ENCODE measurements around the gene FLNB. TPM values are rescaled to one million over a fixed set of nuclear protein-coding genes. Genes with fewer than 3 reads are reported as not detected.
A peak's percentile ranks its signal among the peaks of the same experiment; 100 is the strongest.

FLNB gene
- total and polyA plus RNA-seq, 2 of the 4 experiments (the other 2 are of a cell fraction), result 78.0 to 136 TPM

DNA sequence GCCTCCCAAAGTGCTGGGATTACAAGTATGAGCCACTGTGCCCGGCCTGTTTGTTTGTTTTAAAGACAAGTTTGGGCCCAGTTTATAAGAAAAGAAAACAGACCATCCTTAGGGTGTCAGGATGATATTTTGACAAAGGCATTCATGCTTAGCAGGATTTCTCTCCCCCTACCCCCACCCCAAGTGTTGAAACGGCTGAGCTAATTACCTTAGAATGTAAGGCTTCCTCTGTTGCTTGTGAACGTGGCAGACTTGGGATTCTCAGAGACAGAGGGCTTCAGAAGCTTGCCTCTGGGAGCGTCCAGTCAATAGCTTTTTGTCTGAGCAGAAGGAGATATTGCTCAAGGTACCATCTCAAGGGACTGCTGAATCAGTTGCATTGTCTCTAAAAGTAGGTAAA is 24.0 kb downstream of the FLNB start:
- dilution Hi-C loops (cut with HindIII; ENCODE audit: low sequenced_read_pairs, unreplicated experiment), result no loop called here
- Histone ChIP-seq H4K5ac (ENCODE audit: low read depth, low read length) (no peak overlapping the region), H3K4me1 (ENCODE audit: control insufficient read depth, insufficient read depth, low read length) (peaks cover 11% of the 10 kb centered on the region; the same call in 1 of the 2 replicates), H2BK15ac (ENCODE audit: low read depth, low read length) (no peak overlapping the region), H3K9me3 (ENCODE audit: control insufficient read depth, insufficient read depth, low read length) (no peaks in the 10 kb centered on the region), H3K27ac (ENCODE audit: insufficient read depth, low read length) (no peak overlapping the region), H3K9ac (ENCODE audit: low read depth, low read length) (no peak overlapping the region), H4K91ac (ENCODE audit: insufficient read depth, low read depth, low read length) (no peak overlapping the region), H2AFZ (replicated peaks; ENCODE audit: low read length, poor library complexity) (no peak overlapping the region), H2AK9ac (replicated peaks; ENCODE audit: low read depth, low read length, poor library complexity) (no peak overlapping the region), H3K56ac (ENCODE audit: extremely low read depth, insufficient read depth, low read length) (no peak overlapping the region), H4K20me1 (ENCODE audit: insufficient read depth, low read length) (peaks cover 79% of the 10 kb centered on the region), H2AK5ac (ENCODE audit: low read depth, low read length) (no peak overlapping the region), H3K14ac (replicated peaks; ENCODE audit: low read depth, low read length) (no peak overlapping the region), H2BK5ac (ENCODE audit: low read depth, low read length, poor library complexity, severe bottlenecking) (peak overlapping the region; percentile 31), H3K4me3 (ENCODE audit: insufficient read depth, low read depth, low read length) (no peak overlapping the region), H3K79me1 (ENCODE audit: low read depth in 1 of 2, low read length in 2 of 2) (peaks cover 40 to 86% of the 10 kb centered on the region in 2 experiments), H2BK20ac (ENCODE audit: low read depth, low read length) (no peak overlapping the region), H3K23ac (ENCODE audit: low read depth, low read length) (no peak overlapping the region), H3K36me3 (ENCODE audit: control insufficient read depth, insufficient read depth, low read length) (peaks cover 4% of the 10 kb centered on the region), H3K18ac (ENCODE audit: low read depth, low read length) (no peak overlapping the region), H2BK120ac (ENCODE audit: low read depth, low read length) (no peak overlapping the region), H4K8ac (ENCODE audit: low read depth in 2 of 2, low read length in 2 of 2) (no peak overlapping the region), H3K27me3 (ENCODE audit: control insufficient read depth, insufficient read depth, low read length) (no peaks in the 10 kb centered on the region), H3K4me2 (ENCODE audit: low read depth, low read length) (no peak overlapping the region), H3K9me1 (ENCODE audit: insufficient read depth, low read length) (peaks cover 22% of the 10 kb centered on the region), H3K4ac (ENCODE audit: low read depth, low read length) (no peak overlapping the region)
- DNase-seq (peak; percentile 65), ATAC-seq (ENCODE audit: low read depth) (peak; percentile 38)
- 92% methylated on average over 2 of the region's 4 CpGs; no CpG with 5 or more reads in 1 of the 2 experiments for WGBS, 2 experiments (ENCODE audit: extremely low coverage in 2 of 2, insufficient read length in 1 of 2)
- no TSS peak for BruUV-seq (replicated peaks)
- TF ChIP-seq NFE2L2 (IDR thresholded peaks at IDR 0.05; ENCODE audit: low read depth, low read length) (no peak), CEBPB (IDR thresholded peaks at IDR 0.05; ENCODE audit: low read depth, low read length) (peak; percentile 43; the same call in 1 of the 2 replicates), POLR2A (IDR thresholded peaks at IDR 0.05; ENCODE audit: low read depth, low read length) (no peak)
- intact Hi-C loops (cut with micrococcal nuclease), result no loop called here
- CTCF ChIA-PET, result interaction anchor here (0.7 kb wide), 1 partner anchor 12 kb away, joined by 3 read pairs; no protein-coding TSS in a partner anchor
- POLR2A ChIA-PET (ENCODE audit: unreplicated experiment), result no interaction called here
- in situ Hi-C loops (cut with MboI; ENCODE audit: low sequenced_read_pairs), result no loop called here
